SK-N-SH treated with all-trans-retinoic acid at 6 μM for 48 hours (cell line): ENCODE measurements around the gene TMEM151B.

ENCODE experiments used
- ATAC-seq: fragments of 200-7000 bp; cut with Tn5 transposase; 3 replicates; pipeline ENCODE4 v1.9.1; 2020; ENCODE audit warnings: mild to moderate bottlenecking, moderate library complexity
- ARNTL ChIP-seq: fragments of 450-650 bp; formaldehyde crosslinking; IDR thresholded peaks from 2 replicates; pipeline ENCODE4 v1.5.0; 2020; ENCODE audit warnings: low read depth, mild to moderate bottlenecking, moderate library complexity, borderline replicate concordance
- BACH2 ChIP-seq: fragments of 250-450 bp; sonication (Bioruptor Pico); IDR thresholded peaks from 2 replicates; pipeline ENCODE4 v1.9.0; 2021; ENCODE audit warnings: mild to moderate bottlenecking, borderline replicate concordance
- CSRNP3 ChIP-seq: fragments of 250-450 bp; sonication (Bioruptor Pico); IDR thresholded peaks from 2 replicates; pipeline ENCODE4 v1.5.1; 2021; ENCODE audit warnings: mild to moderate bottlenecking, moderate library complexity
- ESRRG ChIP-seq: fragments of 250-450 bp; sonication (Bioruptor Pico); IDR thresholded peaks from 2 replicates; pipeline ENCODE4 v1.6.1; 2021; ENCODE audit warnings: mild to moderate bottlenecking
- GLIS3 ChIP-seq: fragments of 250-450 bp; sonication (Bioruptor Pico); IDR thresholded peaks from 2 replicates; pipeline ENCODE4 v1.5.0; 2020; ENCODE audit warnings: mild to moderate bottlenecking, moderate library complexity
- ISL1 ChIP-seq: fragments of 250-450 bp; sonication (Bioruptor Pico); IDR thresholded peaks from 2 replicates; pipeline ENCODE4 v2.1.2; 2022; ENCODE audit warnings: mild to moderate bottlenecking, moderate library complexity
- PATZ1 ChIP-seq: fragments of 250-450 bp; sonication (Bioruptor Pico); IDR thresholded peaks from 2 replicates; pipeline ENCODE4 v1.8.0; 2020; ENCODE audit warnings: mild to moderate bottlenecking, moderate library complexity, borderline replicate concordance
- POU6F1 ChIP-seq: fragments of 250-450 bp; sonication (Bioruptor Pico); IDR thresholded peaks from 2 replicates; pipeline ENCODE4 v1.8.0; 2021; ENCODE audit warnings: low read depth, mild to moderate bottlenecking, moderate library complexity, borderline replicate concordance
- RARB ChIP-seq: fragments of 250-450 bp; sonication (Bioruptor Pico); IDR thresholded peaks from 2 replicates; pipeline ENCODE4 v1.8.0; 2021; ENCODE audit warnings: mild to moderate bottlenecking, moderate library complexity
- SNAI2 ChIP-seq: fragments of 250-450 bp; sonication (Bioruptor Pico); IDR thresholded peaks from 2 replicates; pipeline ENCODE4 v1.5.0; 2020; ENCODE audit warnings: mild to moderate bottlenecking, moderate library complexity
- TOX ChIP-seq: fragments of 250-450 bp; sonication (Bioruptor Pico); IDR thresholded peaks from 2 replicates; pipeline ENCODE4 v1.8.0; 2021; ENCODE audit warnings: mild to moderate bottlenecking, moderate library complexity, borderline replicate concordance
- ZC3H10 ChIP-seq: fragments of 250-450 bp; sonication (Bioruptor Pico); IDR thresholded peaks from 2 replicates; pipeline ENCODE4 v1.5.1; 2021; ENCODE audit warnings: mild to moderate bottlenecking, moderate library complexity
- ZFP3 ChIP-seq: fragments of 250-450 bp; sonication (Bioruptor Pico); IDR thresholded peaks from 2 replicates; pipeline ENCODE4 v1.5.0; 2020; ENCODE audit warnings: mild to moderate bottlenecking, moderate library complexity
- ZFP30 ChIP-seq: fragments of 450-650 bp; formaldehyde crosslinking; IDR thresholded peaks from 2 replicates; pipeline ENCODE4 v1.5.0; 2022; ENCODE audit warnings: mild to moderate bottlenecking, moderate library complexity
- ZNF565 ChIP-seq: fragments of 450-650 bp; formaldehyde crosslinking; conservative IDR thresholded peaks from 2 replicates; pipeline ENCODE4 v1.5.0; 2020; ENCODE audit warnings: low read depth, mild to moderate bottlenecking, moderate library complexity
- ZNF70 ChIP-seq: fragments of 450-650 bp; formaldehyde crosslinking; IDR thresholded peaks from 2 replicates; pipeline ENCODE4 v1.5.0; 2020; ENCODE audit warnings: mild to moderate bottlenecking, moderate library complexity
- ZNF8 ChIP-seq: fragments of 450-650 bp; formaldehyde crosslinking; IDR thresholded peaks from 2 replicates; pipeline ENCODE4 v1.5.0; 2020; ENCODE audit warnings: mild to moderate bottlenecking, moderate library complexity
- TF ChIP-seq, protein P1 (sequence below): fragments of 250-450 bp; sonication (Bioruptor Pico); IDR thresholded peaks from 2 replicates; pipeline ENCODE4 v1.5.1; 2020; ENCODE audit warnings: low read depth, mild to moderate bottlenecking, moderate library complexity
- TF ChIP-seq, protein P2 (sequence below): fragments of 250-450 bp; sonication (Bioruptor Pico); IDR thresholded peaks from 2 replicates; pipeline ENCODE4 v1.5.0; 2020; ENCODE audit warnings: mild to moderate bottlenecking, moderate library complexity

TMEM151B gene

GRCh38 chr6:44260011-44260410 is 10.2 kb upstream of the TMEM151B start:
- no peak for TF ChIP-seq ZFP30 (CRISPR knock-in tag)
- no peak for TF ChIP-seq POU6F1 (CRISPR knock-in tag)
- no peak for TF ChIP-seq ESRRG (CRISPR knock-in tag)
- no peak for TF ChIP-seq SNAI2 (CRISPR knock-in tag)
- TF ChIP-seq ZC3H10 (CRISPR knock-in tag) = no peak
- no peak for TF ChIP-seq ZFP3 (CRISPR knock-in tag)
- TF ChIP-seq ZNF565 (CRISPR knock-in tag) = no peak
- TF ChIP-seq PATZ1 (CRISPR knock-in tag) = no peak
- TF ChIP-seq TOX (CRISPR knock-in tag) = no peak
- TF ChIP-seq RARB (CRISPR knock-in tag) = no peak
- TF ChIP-seq ISL1 (CRISPR knock-in tag) = no peak
- TF ChIP-seq ZNF8 = no peak
- no peak for TF ChIP-seq CSRNP3 (CRISPR knock-in tag)
- no peak for TF ChIP-seq ARNTL (CRISPR knock-in tag)
- TF ChIP-seq, protein P1, sequence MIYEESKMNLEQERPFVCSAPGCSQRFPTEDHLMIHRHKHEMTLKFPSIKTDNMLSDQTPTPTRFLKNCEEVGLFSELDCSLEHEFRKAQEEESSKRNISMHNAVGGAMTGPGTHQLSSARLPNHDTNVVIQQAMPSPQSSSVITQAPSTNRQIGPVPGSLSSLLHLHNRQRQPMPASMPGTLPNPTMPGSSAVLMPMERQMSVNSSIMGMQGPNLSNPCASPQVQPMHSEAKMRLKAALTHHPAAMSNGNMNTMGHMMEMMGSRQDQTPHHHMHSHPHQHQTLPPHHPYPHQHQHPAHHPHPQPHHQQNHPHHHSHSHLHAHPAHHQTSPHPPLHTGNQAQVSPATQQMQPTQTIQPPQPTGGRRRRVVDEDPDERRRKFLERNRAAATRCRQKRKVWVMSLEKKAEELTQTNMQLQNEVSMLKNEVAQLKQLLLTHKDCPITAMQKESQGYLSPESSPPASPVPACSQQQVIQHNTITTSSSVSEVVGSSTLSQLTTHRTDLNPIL (CRISPR knock-in tag) = no peak
- TF ChIP-seq, protein P2, sequence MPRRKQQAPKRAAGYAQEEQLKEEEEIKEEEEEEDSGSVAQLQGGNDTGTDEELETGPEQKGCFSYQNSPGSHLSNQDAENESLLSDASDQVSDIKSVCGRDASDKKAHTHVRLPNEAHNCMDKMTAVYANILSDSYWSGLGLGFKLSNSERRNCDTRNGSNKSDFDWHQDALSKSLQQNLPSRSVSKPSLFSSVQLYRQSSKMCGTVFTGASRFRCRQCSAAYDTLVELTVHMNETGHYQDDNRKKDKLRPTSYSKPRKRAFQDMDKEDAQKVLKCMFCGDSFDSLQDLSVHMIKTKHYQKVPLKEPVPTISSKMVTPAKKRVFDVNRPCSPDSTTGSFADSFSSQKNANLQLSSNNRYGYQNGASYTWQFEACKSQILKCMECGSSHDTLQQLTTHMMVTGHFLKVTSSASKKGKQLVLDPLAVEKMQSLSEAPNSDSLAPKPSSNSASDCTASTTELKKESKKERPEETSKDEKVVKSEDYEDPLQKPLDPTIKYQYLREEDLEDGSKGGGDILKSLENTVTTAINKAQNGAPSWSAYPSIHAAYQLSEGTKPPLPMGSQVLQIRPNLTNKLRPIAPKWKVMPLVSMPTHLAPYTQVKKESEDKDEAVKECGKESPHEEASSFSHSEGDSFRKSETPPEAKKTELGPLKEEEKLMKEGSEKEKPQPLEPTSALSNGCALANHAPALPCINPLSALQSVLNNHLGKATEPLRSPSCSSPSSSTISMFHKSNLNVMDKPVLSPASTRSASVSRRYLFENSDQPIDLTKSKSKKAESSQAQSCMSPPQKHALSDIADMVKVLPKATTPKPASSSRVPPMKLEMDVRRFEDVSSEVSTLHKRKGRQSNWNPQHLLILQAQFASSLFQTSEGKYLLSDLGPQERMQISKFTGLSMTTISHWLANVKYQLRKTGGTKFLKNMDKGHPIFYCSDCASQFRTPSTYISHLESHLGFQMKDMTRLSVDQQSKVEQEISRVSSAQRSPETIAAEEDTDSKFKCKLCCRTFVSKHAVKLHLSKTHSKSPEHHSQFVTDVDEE (CRISPR knock-in tag) = no peak
- no peak for ATAC-seq

GRCh38 chr6:44260451-44261297 is 9.6 kb upstream of the TMEM151B start:
- TF ChIP-seq GLIS3 (CRISPR knock-in tag) (no peak), RARB (CRISPR knock-in tag) (no peak), ZFP30 (CRISPR knock-in tag) (no peak), ZNF70 (no peak), ZNF565 (CRISPR knock-in tag) (no peak), BACH2 (CRISPR knock-in tag) (no peak), POU6F1 (CRISPR knock-in tag) (no peak), TOX (CRISPR knock-in tag) (no peak), ESRRG (CRISPR knock-in tag) (no peak), ISL1 (CRISPR knock-in tag) (no peak)
- TF ChIP-seq, protein P2 (CRISPR knock-in tag) = no peak
- TF ChIP-seq, protein P1 (CRISPR knock-in tag) = no peak
- no peak for ATAC-seq
